ENCODE data around the gene CAPN14. TPM values are rescaled to one million over a fixed set of nuclear protein-coding genes. Genes with fewer than 3 reads are reported as not detected.
A peak's percentile ranks its signal among the peaks of the same experiment; 100 is the strongest.

Gene CAPN14
- polyA plus RNA-seq, 1 of the 3 experiments (the other 2 are of a cell fraction), result 0.08 TPM

- Histone ChIP-seq H3K36me3 (replicated peaks in 1 of 2; ENCODE audit: control insufficient read depth in 1 of 2, insufficient read depth in 2 of 2, low read length in 1 of 2) (peaks cover 2 to 6% of the 10 kb centered on the region in 2 experiments), H3K27me3 (ENCODE audit: insufficient read depth) (no peaks in the 10 kb centered on the region), H3K27ac (ENCODE audit: low read depth in 2 of 2, low read length in 1 of 2) (peak within 1 kb of the TSS; percentile 19 to 92; a peak in 3 of 4 replicates), H3F3A (replicated peaks; ENCODE audit: insufficient read depth) (no peaks in the 10 kb centered on the region), H3K4me3 (ENCODE audit: low read depth in 2 of 2, low read length in 1 of 2) (peak within 1 kb of the TSS; percentile 74 to 89), H3K9ac (peak within 1 kb of the TSS; percentile 75), H3K4me1 (ENCODE audit: control insufficient read depth in 1 of 2, insufficient read depth in 2 of 2, low read depth in 1 of 2, low read length in 1 of 2) (peaks cover 15 to 42% of the 10 kb centered on the region in 2 experiments; a peak in 3 of 4 replicates), H3K9me2 (no peaks in the 10 kb centered on the region), H3K79me2 (ENCODE audit: insufficient read depth) (peaks cover 46% of the 10 kb centered on the region), H4K20me1 (ENCODE audit: insufficient read depth) (peaks cover 32% of the 10 kb centered on the region), H2AFZ (ENCODE audit: low read depth) (peak within 1 kb of the TSS; percentile 74; the same call in 1 of the 2 replicates), H3K4me2 (peak within 1 kb of the TSS; percentile 95), H3K9me3 (no peaks in the 10 kb centered on the region)
- WGBS (ENCODE audit: low lambda C conversion rate), result 9% methylated on average over 40 of the region's 74 CpGs
- CTCF ChIA-PET, result interaction anchor here (0.6 to 12.4 kb wide), 57 partner anchors 8 to 1772 kb away, joined by 3 to 185 read pairs (median 4); partner anchors contain the start of genes CAPN14 and GALNT14
- peak; percentile 98 for DNase-seq
- POLR2A ChIA-PET, result interaction anchor here (0.7 to 1.6 kb wide), 4 partner anchors 23 to 1316 kb away, joined by 3 to 4 read pairs (median 4); no protein-coding TSS in a partner anchor
- peak; percentile 37; the same call in 1 of the 2 replicates for TF ChIP-seq PBX3 (IDR thresholded peaks at IDR 0.05)
- TF ChIP-seq RAD21 (IDR thresholded peaks at IDR 0.05; ENCODE audit: low read length), result peak; percentile 80
- TF ChIP-seq TCF12 (IDR thresholded peaks at IDR 0.05), result peak; percentile 54; the same call in 1 of the 2 replicates
- TF ChIP-seq FOXM1 (IDR thresholded peaks at IDR 0.05; ENCODE audit: low read depth), result no peak
- peak; percentile 58 for TF ChIP-seq RCOR1 (IDR thresholded peaks at IDR 0.05; ENCODE audit: low read length)
- no peak for TF ChIP-seq RXRA (IDR thresholded peaks at IDR 0.05; ENCODE audit: borderline replicate concordance, low read depth)
- TF ChIP-seq IRF3 (IDR thresholded peaks at IDR 0.05; ENCODE audit: low read depth, low read length), result no peak
- TF ChIP-seq USF1 (IDR thresholded peaks at IDR 0.05; ENCODE audit: borderline replicate concordance, low read depth), result no peak; the same call in 1 of the 2 replicates
- peak; percentile 61 for TF ChIP-seq NRF1 (IDR thresholded peaks at IDR 0.05; ENCODE audit: low read depth, low read length)
- peak; percentile 85 for TF ChIP-seq CTCF (IDR thresholded peaks at IDR 0.05)
- peak; percentile 75 for TF ChIP-seq TAF1 (IDR thresholded peaks at IDR 0.05; ENCODE audit: borderline replicate concordance, low read depth, low read length)
- TF ChIP-seq MEF2A (IDR thresholded peaks at IDR 0.05; ENCODE audit: borderline replicate concordance, low read depth), result no peak
- TF ChIP-seq GABPA (IDR thresholded peaks at IDR 0.05; ENCODE audit: low read depth), result peak; percentile 87
- no peak for TF ChIP-seq ZBTB33 (IDR thresholded peaks at IDR 0.05; ENCODE audit: borderline replicate concordance, low read depth)
- TF ChIP-seq FOSL2 (IDR thresholded peaks at IDR 0.05; ENCODE audit: borderline replicate concordance, low read depth), result peak; percentile 9; the same call in 1 of the 2 replicates
- peak; percentile 95 for TF ChIP-seq POLR2AphosphoS5 (IDR thresholded peaks at IDR 0.05; ENCODE audit: low read depth, low read length)
- TF ChIP-seq RFX5 (IDR thresholded peaks at IDR 0.05; ENCODE audit: low read length), result peak; percentile 79
- no peak for TF ChIP-seq EZH2phosphoT487 (IDR thresholded peaks at IDR 0.05; ENCODE audit: borderline replicate concordance, low read depth)
- peak; percentile 34; the same call in 1 of the 2 replicates for TF ChIP-seq REST (IDR thresholded peaks at IDR 0.05; ENCODE audit: low read depth, low read length)
- no peak for TF ChIP-seq TEAD4 (IDR thresholded peaks at IDR 0.05; ENCODE audit: borderline replicate concordance, insufficient read depth)
These were observed 16.7 kb upstream of the CAPN14 start, which contains the start of gene EHD3 for GRCh38 chr2:31233741-31234682. EHD3 (plus strand) TSS chr2:31234152; CDS start chr2:31234622, 470 bp downstream.
